Central memory CD8-positive, alpha-beta T cell (primary cell): Measurements from ENCODE around the gene PEMT.

Source experiments
- ATAC-seq: fragments of 150-1000 bp; cut with Tn5 transposase; replicated peaks from 2 replicates; pipeline ENCODE4 v1.10.0; 2022; ENCODE audit warnings: mild to moderate bottlenecking, moderate FRiP score, moderate number of reproducible peaks; ENCODE audit not compliant: poor library complexity, severe bottlenecking; ENCODE audit errors: extremely low read depth
- DNase-seq, 2 donors: peaks; one replicate each; pipeline ENCODE4 v3.0.0; 2021; ENCODE audit warnings: low spot score in 2 of 2
- H3K27ac Mint-ChIP-seq: one replicate; pipeline ENCODE4 v1.8.0; 2022; ENCODE audit warnings: low read depth, mild to moderate bottlenecking, moderate library complexity, mixed read lengths
- H3K27me3 Mint-ChIP-seq: one replicate; pipeline ENCODE4 v1.8.0; 2022; ENCODE audit warnings: mixed read lengths
- H3K36me3 Mint-ChIP-seq: one replicate; pipeline ENCODE4 v1.8.0; 2022; ENCODE audit warnings: mild to moderate bottlenecking, moderate library complexity, mixed read lengths; ENCODE audit not compliant: insufficient read depth
- H3K4me1 Mint-ChIP-seq: one replicate; pipeline ENCODE4 v1.8.0; 2022; ENCODE audit warnings: mixed read lengths
- H3K4me3 Mint-ChIP-seq: one replicate; pipeline ENCODE4 v1.8.0; 2022; ENCODE audit warnings: mild to moderate bottlenecking, moderate library complexity, mixed read lengths
- H3K9me3 Mint-ChIP-seq: one replicate; pipeline ENCODE4 v1.8.0; 2022; ENCODE audit warnings: mixed read lengths

The PEMT gene

GRCh38 chr17:17575360-17576251 is 15.9 kb downstream of the PEMT start:
- Mint-ChIP-seq H3K27ac (no peak overlapping the region), H3K4me3 (no peak overlapping the region), H3K36me3 (peaks cover 1% of the 10 kb centered on the region), H3K4me1 (peaks cover 7% of the 10 kb centered on the region), H3K27me3 (no peaks in the 10 kb centered on the region), H3K9me3 (no peaks in the 10 kb centered on the region)
- ATAC-seq: no peak
- no peak for DNase-seq

- no peaks in the 10 kb centered on the region for H3K9me3 Mint-ChIP-seq
- no peak overlapping the region for H3K27ac Mint-ChIP-seq
Measured at GRCh38 chr17:17573912-17574311, 17.6 kb downstream of the PEMT start.

GRCh38 chr17:17572010-17572785 is 19.3 kb downstream of the PEMT start:
- DNase-seq (no peak), ATAC-seq (no peak)
- peaks cover 20% of the 10 kb centered on the region for H3K4me1 Mint-ChIP-seq
- peaks cover 1% of the 10 kb centered on the region for H3K36me3 Mint-ChIP-seq
- H3K27ac Mint-ChIP-seq: no peak overlapping the region
- H3K4me3 Mint-ChIP-seq: no peak overlapping the region
- H3K27me3 Mint-ChIP-seq: no peaks in the 10 kb centered on the region
- no peaks in the 10 kb centered on the region for H3K9me3 Mint-ChIP-seq

More at GRCh38 chr17:17573912-17574311, 17.6 kb downstream of the PEMT start:
- peaks cover 20% of the 10 kb centered on the region for H3K4me1 Mint-ChIP-seq
- DNase-seq (no peak), ATAC-seq (no peak)
- no peak overlapping the region for H3K4me3 Mint-ChIP-seq
- peaks cover 1% of the 10 kb centered on the region for H3K36me3 Mint-ChIP-seq
- no peaks in the 10 kb centered on the region for H3K27me3 Mint-ChIP-seq

DNA sequence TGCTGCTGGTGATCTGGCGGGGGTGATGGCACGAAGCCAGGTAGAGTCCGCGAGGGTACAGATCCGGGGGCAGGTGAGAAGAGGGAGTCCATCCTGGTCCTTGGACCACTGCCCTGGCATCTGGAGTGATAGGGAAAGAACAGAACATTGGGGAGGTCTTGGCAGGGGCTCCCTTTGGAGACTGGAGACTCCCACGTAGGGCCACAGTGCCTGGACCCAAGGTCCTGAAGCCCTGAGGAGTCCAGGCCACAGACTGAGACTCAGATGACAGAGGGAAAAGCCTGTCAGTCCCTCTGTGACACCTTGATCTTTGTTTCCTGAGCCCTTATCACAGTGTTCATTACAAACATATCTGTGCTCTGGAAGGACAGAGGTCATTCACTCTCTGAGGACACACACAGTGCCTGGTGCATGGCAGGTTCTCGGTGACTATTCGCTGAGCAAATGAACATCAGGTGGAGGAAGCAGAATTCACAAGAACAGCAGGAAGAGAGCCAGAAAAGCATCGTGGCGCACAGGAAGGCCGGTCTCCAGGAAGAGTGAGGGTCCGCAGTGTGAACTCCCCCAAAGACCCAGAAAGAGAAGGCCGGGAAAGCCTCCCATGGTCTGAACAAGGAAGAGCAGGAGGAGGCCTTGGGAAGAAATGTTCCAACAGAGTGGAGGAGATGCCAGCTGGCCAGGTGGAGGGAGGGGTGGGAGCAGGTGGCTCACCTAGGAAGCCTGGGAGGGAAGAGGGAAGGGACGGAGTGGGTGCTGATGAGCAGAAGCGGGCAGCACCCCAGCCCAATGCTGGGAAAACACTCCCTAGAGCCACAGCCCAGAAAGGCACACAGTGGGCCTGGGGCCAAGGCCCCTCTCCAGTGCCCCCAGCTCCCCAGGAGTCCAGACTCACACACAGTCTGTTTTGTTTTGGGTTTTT is 20.5 kb downstream of the PEMT start:
- no peaks in the 10 kb centered on the region for H3K9me3 Mint-ChIP-seq
- no peak overlapping the region for H3K27ac Mint-ChIP-seq
- no peak for ATAC-seq

GRCh38 chr17:17570140-17570797 is 21.2 kb downstream of the PEMT start:
- H3K36me3 Mint-ChIP-seq: peaks cover 1% of the 10 kb centered on the region
- no peaks in the 10 kb centered on the region for H3K27me3 Mint-ChIP-seq
- no peaks in the 10 kb centered on the region for H3K9me3 Mint-ChIP-seq
- H3K4me3 Mint-ChIP-seq: no peak overlapping the region
- H3K27ac Mint-ChIP-seq: no peak overlapping the region
- ATAC-seq (no peak), DNase-seq (no peak)
- H3K4me1 Mint-ChIP-seq: peaks cover 20% of the 10 kb centered on the region

More for the DNA sequence above, 20.5 kb downstream of the PEMT start:
- H3K4me1 Mint-ChIP-seq: peaks cover 20% of the 10 kb centered on the region
- no peaks in the 10 kb centered on the region for H3K27me3 Mint-ChIP-seq
- DNase-seq: no peak
- peaks cover 1% of the 10 kb centered on the region for H3K36me3 Mint-ChIP-seq
- H3K4me3 Mint-ChIP-seq: no peak overlapping the region

GRCh38 chr17:17569691-17570090 is 21.8 kb downstream of the PEMT start:
- H3K4me1 Mint-ChIP-seq: peaks cover 20% of the 10 kb centered on the region
- H3K4me3 Mint-ChIP-seq: no peak overlapping the region
- ATAC-seq (no peak), DNase-seq (no peak)
- no peak overlapping the region for H3K27ac Mint-ChIP-seq
- H3K36me3 Mint-ChIP-seq: peaks cover 1% of the 10 kb centered on the region
- no peaks in the 10 kb centered on the region for H3K27me3 Mint-ChIP-seq
- no peaks in the 10 kb centered on the region for H3K9me3 Mint-ChIP-seq

DNA sequence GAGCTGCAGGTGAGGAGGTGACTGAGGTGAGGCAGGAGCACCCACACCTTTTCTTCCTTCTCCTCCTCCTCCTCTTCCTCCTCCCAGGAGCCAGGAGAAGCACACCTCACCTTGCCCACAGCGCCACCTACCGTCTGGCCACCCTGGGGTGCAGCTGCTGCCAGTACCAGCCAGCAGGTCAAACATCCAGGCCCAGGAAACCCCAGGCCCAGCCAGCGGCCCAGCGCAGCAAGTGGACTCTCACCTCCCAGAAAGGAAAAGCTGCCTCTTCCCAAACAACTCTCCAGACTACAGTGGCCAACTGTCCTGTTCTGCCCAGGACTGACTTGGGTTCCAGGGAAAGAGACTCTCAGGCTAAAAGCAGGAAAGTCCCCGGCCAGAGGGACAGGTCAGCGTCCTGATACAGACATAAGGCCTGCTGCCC is 22.7 kb downstream of the PEMT start:
- peak in 1 of 2 donors; percentile 24 for DNase-seq
- Mint-ChIP-seq H3K27ac (no peak overlapping the region), H3K36me3 (no peaks in the 10 kb centered on the region), H3K4me1 (peaks cover 20% of the 10 kb centered on the region), H3K27me3 (no peaks in the 10 kb centered on the region), H3K4me3 (no peak overlapping the region), H3K9me3 (no peaks in the 10 kb centered on the region)
- no peak for ATAC-seq

GRCh38 chr17:17567631-17568030 is 23.9 kb downstream of the PEMT start:
- Mint-ChIP-seq H3K4me1 (peaks cover 20% of the 10 kb centered on the region), H3K4me3 (no peak overlapping the region), H3K27ac (no peak overlapping the region), H3K36me3 (peaks cover 3% of the 10 kb centered on the region), H3K27me3 (no peaks in the 10 kb centered on the region), H3K9me3 (no peaks in the 10 kb centered on the region)
- no peak for ATAC-seq
- DNase-seq: no peak

DNA sequence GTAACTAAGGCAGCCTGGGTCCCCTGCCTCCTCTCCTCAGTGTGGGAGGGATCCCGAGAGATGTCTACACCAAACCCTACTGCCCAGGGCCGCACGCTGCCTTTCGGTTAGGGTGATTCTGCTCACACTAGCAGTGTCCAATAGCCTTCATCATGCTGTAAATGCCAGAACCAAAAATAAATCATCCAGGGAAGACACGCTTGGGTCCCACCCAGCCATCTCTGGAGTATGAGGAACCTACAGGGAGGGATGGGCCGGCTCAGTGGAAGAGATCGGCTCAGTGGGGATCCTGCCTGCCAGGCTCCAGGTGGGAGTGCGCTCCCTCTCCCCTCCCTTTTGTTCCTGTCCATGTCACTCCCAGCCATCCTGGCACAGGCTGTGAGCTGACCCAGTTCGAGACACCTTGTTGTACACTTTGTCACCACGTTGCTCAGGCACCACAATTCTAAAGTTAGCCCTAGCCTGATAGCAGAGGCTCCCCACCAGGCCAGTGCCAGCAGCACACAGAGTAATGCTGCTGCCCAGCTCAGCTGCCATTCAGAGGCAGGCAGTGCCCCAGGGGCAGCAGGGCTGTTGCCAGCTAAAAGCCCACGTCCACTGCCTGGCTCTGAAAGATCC is 24.5 kb downstream of the PEMT start:
- H3K9me3 Mint-ChIP-seq: no peaks in the 10 kb centered on the region

DNA sequence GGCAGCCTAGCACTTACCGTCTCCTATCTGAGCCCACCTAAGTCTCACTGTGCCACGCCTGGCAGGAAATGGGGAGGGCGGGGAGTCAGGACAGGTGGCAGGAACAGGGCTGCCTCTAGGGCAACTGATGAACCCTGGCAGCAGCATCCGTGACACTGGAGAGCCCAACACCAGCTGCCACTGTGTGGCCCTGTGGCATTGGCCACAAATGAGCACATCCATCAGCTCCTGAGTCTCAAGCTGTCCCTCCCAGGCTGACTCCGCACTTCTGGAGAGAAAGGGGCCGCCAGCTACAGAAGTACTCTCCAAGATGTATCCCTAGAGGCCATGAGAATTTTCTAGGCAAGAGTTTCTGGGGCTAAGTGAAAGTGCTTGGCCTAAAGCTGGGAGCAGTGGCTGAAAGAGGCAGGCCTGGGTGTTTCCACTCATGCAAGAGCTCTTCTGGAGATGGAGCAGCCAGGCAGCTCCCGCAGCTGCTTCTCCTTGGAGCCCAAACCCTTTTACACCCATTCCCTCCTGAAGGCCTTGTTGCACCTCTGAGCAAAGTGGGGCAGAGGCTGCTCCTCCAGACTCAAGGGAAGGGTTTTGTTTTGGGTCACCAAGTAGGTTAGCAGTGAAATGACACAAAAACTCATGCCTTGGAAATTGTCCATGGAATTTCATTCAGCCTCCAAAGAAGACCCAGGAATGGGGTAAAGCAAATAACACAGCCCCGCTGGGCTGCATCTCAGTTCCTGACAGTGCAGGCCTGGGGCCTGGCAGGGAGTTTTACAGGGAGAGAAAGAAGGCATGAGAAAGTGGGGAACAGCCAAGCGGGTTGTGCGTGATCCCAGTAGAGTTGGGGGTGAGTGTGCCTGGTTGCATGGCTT is 25.8 kb downstream of the PEMT start:
- H3K27ac Mint-ChIP-seq: peak overlapping the region; percentile 67

More for the DNA sequence above, 24.5 kb downstream of the PEMT start:
- Mint-ChIP-seq H3K36me3 (peaks cover 3% of the 10 kb centered on the region), H3K27ac (no peak overlapping the region), H3K4me1 (peaks cover 15% of the 10 kb centered on the region), H3K4me3 (no peak overlapping the region), H3K27me3 (no peaks in the 10 kb centered on the region)
- no peak for DNase-seq
- no peak for ATAC-seq

GRCh38 chr17:17564896-17565295 is 26.6 kb downstream of the PEMT start:
- ATAC-seq (no peak), DNase-seq (no peak)
- peak overlapping the region; percentile 67 for H3K27ac Mint-ChIP-seq
- H3K9me3 Mint-ChIP-seq: no peaks in the 10 kb centered on the region
- H3K4me3 Mint-ChIP-seq: no peak overlapping the region
- H3K4me1 Mint-ChIP-seq: peaks cover 7% of the 10 kb centered on the region
- H3K36me3 Mint-ChIP-seq: peaks cover 4% of the 10 kb centered on the region
- no peaks in the 10 kb centered on the region for H3K27me3 Mint-ChIP-seq

More for the DNA sequence above, 25.8 kb downstream of the PEMT start:
- no peaks in the 10 kb centered on the region for H3K9me3 Mint-ChIP-seq
- DNase-seq: no peak
- ATAC-seq: no peak
- peaks cover 14% of the 10 kb centered on the region for H3K4me1 Mint-ChIP-seq
- no peaks in the 10 kb centered on the region for H3K27me3 Mint-ChIP-seq
- no peak overlapping the region for H3K4me3 Mint-ChIP-seq
- H3K36me3 Mint-ChIP-seq: peaks cover 4% of the 10 kb centered on the region
